ENCODE results near the gene ACAD9. TPM values are rescaled to one million over a fixed set of nuclear protein-coding genes. Genes with fewer than 3 reads are reported as not detected.

The ACAD9 gene
- total and polyA plus RNA-seq, 2 donors (not counting 1 experiment from before 2014, with no cell fraction given), result 33.6 to 41.6 TPM

- DNase-seq (ENCODE audit: low read depth in 2 of 2), result no peak
- Histone ChIP-seq H3K27ac (ENCODE audit: insufficient read depth, low read length) (no peak overlapping the region), H3K79me2 (ENCODE audit: control insufficient read depth, insufficient read depth, low read length) (no peaks in the 10 kb centered on the region), H3K9ac (ENCODE audit: insufficient read depth, low read length) (no peak overlapping the region), H3K4me1 (ENCODE audit: control insufficient read depth, extremely low read depth, insufficient read depth, low read length) (no peaks in the 10 kb centered on the region), H3K9me3 (ENCODE audit: control insufficient read depth, insufficient read depth, low read depth, low read length) (no peaks in the 10 kb centered on the region), H3K27me3 (ENCODE audit: control insufficient read depth, insufficient read depth, low read length) (peaks cover 5% of the 10 kb centered on the region), H3K36me3 (ENCODE audit: control insufficient read depth, insufficient read depth, low read length) (no peaks in the 10 kb centered on the region), H3K4me3 (replicated peaks in 1 of 4; ENCODE audit: control extremely low read depth in 1 of 4, insufficient read depth in 1 of 4, low read depth in 3 of 4, low read length in 4 of 4) (no peak overlapping the region), H4K20me1 (ENCODE audit: control insufficient read depth, extremely low read depth, insufficient read depth, low read length) (no peaks in the 10 kb centered on the region), H2AFZ (ENCODE audit: low read length) (no peak overlapping the region), H3K4me2 (ENCODE audit: extremely low read depth, insufficient read depth, low read length) (no peak overlapping the region)
- TF ChIP-seq, protein P1, sequence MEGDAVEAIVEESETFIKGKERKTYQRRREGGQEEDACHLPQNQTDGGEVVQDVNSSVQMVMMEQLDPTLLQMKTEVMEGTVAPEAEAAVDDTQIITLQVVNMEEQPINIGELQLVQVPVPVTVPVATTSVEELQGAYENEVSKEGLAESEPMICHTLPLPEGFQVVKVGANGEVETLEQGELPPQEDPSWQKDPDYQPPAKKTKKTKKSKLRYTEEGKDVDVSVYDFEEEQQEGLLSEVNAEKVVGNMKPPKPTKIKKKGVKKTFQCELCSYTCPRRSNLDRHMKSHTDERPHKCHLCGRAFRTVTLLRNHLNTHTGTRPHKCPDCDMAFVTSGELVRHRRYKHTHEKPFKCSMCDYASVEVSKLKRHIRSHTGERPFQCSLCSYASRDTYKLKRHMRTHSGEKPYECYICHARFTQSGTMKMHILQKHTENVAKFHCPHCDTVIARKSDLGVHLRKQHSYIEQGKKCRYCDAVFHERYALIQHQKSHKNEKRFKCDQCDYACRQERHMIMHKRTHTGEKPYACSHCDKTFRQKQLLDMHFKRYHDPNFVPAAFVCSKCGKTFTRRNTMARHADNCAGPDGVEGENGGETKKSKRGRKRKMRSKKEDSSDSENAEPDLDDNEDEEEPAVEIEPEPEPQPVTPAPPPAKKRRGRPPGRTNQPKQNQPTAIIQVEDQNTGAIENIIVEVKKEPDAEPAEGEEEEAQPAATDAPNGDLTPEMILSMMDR (conservative IDR thresholded peaks at IDR 0.05 in 1 of 2, IDR thresholded peaks at IDR 0.05 in 1 of 2; ENCODE audit: low read depth in 1 of 2, low read length in 2 of 2), result no peak
- no peak for TF ChIP-seq EZH2 (IDR thresholded peaks at IDR 0.05; ENCODE audit: low read length, missing control alignments)
Measured at GRCh38 chr3:128936341-128936740, 56.9 kb downstream of the ACAD9 start.

- no peaks in the 10 kb centered on the region for H3K9me3 ChIP-seq (ENCODE audit: control insufficient read depth, insufficient read depth, low read depth, low read length)
- H4K20me1 ChIP-seq (ENCODE audit: control insufficient read depth, extremely low read depth, insufficient read depth, low read length), result no peaks in the 10 kb centered on the region
- no peaks in the 10 kb centered on the region for H3K79me2 ChIP-seq (ENCODE audit: control insufficient read depth, insufficient read depth, low read length)
- H3K27me3 ChIP-seq (ENCODE audit: control insufficient read depth, insufficient read depth, low read length), result no peaks in the 10 kb centered on the region
- no peaks in the 10 kb centered on the region for H3K36me3 ChIP-seq (ENCODE audit: control insufficient read depth, insufficient read depth, low read length)
- no peak for DNase-seq (ENCODE audit: low read depth in 2 of 2)
- H3K27ac ChIP-seq (ENCODE audit: insufficient read depth, low read length), result no peak overlapping the region
- no peak overlapping the region for H3K4me2 ChIP-seq (ENCODE audit: extremely low read depth, insufficient read depth, low read length)
- no peaks in the 10 kb centered on the region for H3K4me1 ChIP-seq (ENCODE audit: control insufficient read depth, extremely low read depth, insufficient read depth, low read length)
- no peak overlapping the region for H2AFZ ChIP-seq (ENCODE audit: low read length)
- TF ChIP-seq EZH2 (IDR thresholded peaks at IDR 0.05; ENCODE audit: low read length, missing control alignments), result no peak
- TF ChIP-seq, protein P1 (conservative IDR thresholded peaks at IDR 0.05 in 1 of 2, IDR thresholded peaks at IDR 0.05 in 1 of 2; ENCODE audit: low read depth in 1 of 2, low read length in 2 of 2), result no peak
- H3K4me3 ChIP-seq (replicated peaks in 1 of 4; ENCODE audit: control extremely low read depth in 1 of 4, insufficient read depth in 1 of 4, low read depth in 3 of 4, low read length in 4 of 4), result no peak overlapping the region
- H3K9ac ChIP-seq (ENCODE audit: insufficient read depth, low read length), result no peak overlapping the region
Measured at GRCh38 chr3:128940252-128940651, 60.8 kb downstream of the ACAD9 start.

- H3K27me3 ChIP-seq (ENCODE audit: control insufficient read depth, insufficient read depth, low read length), result peaks cover 3% of the 10 kb centered on the region
- H3K36me3 ChIP-seq (ENCODE audit: control insufficient read depth, insufficient read depth, low read length), result no peaks in the 10 kb centered on the region
- peak in 1 of 2 donors; percentile 6 for DNase-seq (ENCODE audit: low read depth in 2 of 2)
- no peaks in the 10 kb centered on the region for H3K9me3 ChIP-seq (ENCODE audit: control insufficient read depth, insufficient read depth, low read depth, low read length)
- H3K4me3 ChIP-seq (replicated peaks in 1 of 4; ENCODE audit: control extremely low read depth in 1 of 4, insufficient read depth in 1 of 4, low read depth in 3 of 4, low read length in 4 of 4), result no peak overlapping the region
- no peaks in the 10 kb centered on the region for H3K4me1 ChIP-seq (ENCODE audit: control insufficient read depth, extremely low read depth, insufficient read depth, low read length)
- H3K79me2 ChIP-seq (ENCODE audit: control insufficient read depth, insufficient read depth, low read length), result no peaks in the 10 kb centered on the region
- H2AFZ ChIP-seq (ENCODE audit: low read length), result no peak overlapping the region
- H3K4me2 ChIP-seq (ENCODE audit: extremely low read depth, insufficient read depth, low read length), result no peak overlapping the region
- no peak overlapping the region for H3K9ac ChIP-seq (ENCODE audit: insufficient read depth, low read length)
- no peaks in the 10 kb centered on the region for H4K20me1 ChIP-seq (ENCODE audit: control insufficient read depth, extremely low read depth, insufficient read depth, low read length)
- no peak overlapping the region for H3K27ac ChIP-seq (ENCODE audit: insufficient read depth, low read length)
- TF ChIP-seq, protein P1 (conservative IDR thresholded peaks at IDR 0.05 in 1 of 2, IDR thresholded peaks at IDR 0.05 in 1 of 2; ENCODE audit: low read depth in 1 of 2, low read length in 2 of 2), result no peak
- no peak for TF ChIP-seq EZH2 (IDR thresholded peaks at IDR 0.05; ENCODE audit: low read length, missing control alignments)
Measured at GRCh38 chr3:128942161-128942952, 62.9 kb downstream of the ACAD9 start.
